Stimulated activated CD8-positive, alpha-beta memory T cell treated with anti-CD3 and anti-CD28 coated beads, Interleukin-7, amount 100 ng/mL, for 24 hours (primary cell): ENCODE measurements around the gene PLSCR2.
"Not testable (repeated sequence)": the region's sequence is repeated elsewhere in the genome, so short reads cannot be mapped to it uniquely, and the experiment has no call there.

ENCODE experiments used
- DNase-seq: peaks from one replicate; pipeline ENCODE4 v3.0.0-alpha.2; 2020; ENCODE audit warnings: low read depth

PLSCR2 gene

GRCh38 chr3:146416366-146416765 is 53.0 kb downstream of the PLSCR2 start:
- no peak for DNase-seq

DNA sequence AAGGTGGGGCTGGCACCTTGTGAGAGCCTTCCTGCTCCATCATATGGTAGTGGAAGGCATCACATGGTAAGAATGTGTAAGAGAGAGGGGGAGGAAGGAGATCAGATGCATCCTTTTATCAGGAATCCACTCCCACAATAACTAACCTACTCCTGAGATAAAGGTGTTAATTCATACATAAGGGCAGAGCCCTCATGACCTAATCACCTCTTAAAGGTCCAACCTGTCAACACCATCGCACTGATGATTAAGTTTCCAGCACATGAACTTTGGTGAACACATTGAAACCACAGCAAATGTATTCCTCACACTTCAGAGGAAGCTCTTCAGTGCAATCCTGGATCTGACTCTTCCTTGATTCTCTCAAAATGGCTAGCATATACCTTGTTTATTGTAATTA is 55.4 kb downstream of the PLSCR2 start:
- no peak for DNase-seq

- not testable (repeated sequence) for DNase-seq
Measured at GRCh38 chr3:146412711-146413110, 56.6 kb downstream of the PLSCR2 start.

DNA sequence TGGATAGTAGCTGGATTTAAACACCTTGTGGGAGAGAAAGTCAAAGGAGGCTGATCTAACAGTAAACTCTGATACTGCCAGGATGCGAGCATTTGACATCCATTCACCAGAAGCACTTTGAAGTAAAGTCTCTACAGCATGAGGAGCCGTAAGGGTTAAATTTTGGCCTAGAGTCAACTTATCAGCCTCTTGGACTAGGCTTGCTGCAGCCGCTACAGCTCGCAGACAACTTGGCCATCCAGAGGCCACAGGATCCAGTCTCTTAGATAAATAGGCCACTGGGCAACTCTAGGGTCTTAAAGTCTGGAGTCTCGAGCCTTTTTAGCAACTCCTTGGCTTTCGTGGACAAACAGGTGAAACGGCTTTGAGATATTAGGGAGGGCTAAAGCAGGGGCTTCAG is 61.4 kb downstream of the PLSCR2 start:
- DNase-seq, result no peak

- DNase-seq, result no peak
Measured at GRCh38 chr3:146404436-146404835, 64.9 kb downstream of the PLSCR2 start.

GRCh38 chr3:146403792-146404191 is 65.6 kb downstream of the PLSCR2 start:
- no peak for DNase-seq

GRCh38 chr3:146396792-146397191 is 72.6 kb downstream of the PLSCR2 start:
- DNase-seq, result no peak

- DNase-seq, result no peak
Measured at GRCh38 chr3:146395164-146395563, 74.2 kb downstream of the PLSCR2 start.

GRCh38 chr3:146390957-146391356 is 78.4 kb downstream of the PLSCR2 start:
- no peak for DNase-seq

DNA sequence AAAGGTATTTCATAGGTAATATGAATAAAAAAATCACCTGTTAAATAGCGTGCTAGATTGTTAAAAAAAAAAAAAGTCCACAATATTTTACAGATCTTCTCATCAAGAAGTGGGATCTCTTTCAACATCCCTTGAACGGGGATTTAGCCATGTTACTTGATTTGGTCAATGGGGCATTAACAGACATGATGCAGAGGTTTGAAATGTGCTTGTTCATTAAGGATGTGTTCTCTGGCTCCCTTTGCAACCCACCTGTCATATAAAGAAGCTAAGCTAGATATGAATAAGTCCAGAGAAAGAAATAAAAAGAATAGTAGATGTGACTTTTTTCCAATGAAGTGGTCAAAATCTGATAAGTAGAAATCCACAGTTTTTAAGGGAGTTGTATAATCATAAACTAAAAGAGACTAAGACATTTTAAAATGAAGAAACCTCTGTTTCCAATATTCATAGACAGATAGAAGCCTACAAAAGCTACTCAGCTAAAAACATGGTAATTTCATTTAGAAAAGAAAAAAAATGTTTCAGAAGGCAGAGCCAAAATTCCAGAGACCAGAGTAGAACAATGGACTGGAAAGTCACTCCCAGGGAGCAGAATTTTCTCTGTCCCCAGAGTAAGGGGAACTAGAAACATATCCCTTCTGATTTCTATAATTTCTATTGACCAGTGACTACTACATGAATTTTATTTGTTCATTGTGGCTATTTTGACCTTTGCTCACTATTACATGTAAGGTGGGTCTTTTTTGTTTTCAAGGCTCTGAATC is 79.2 kb downstream of the PLSCR2 start:
- DNase-seq, result no peak

DNA sequence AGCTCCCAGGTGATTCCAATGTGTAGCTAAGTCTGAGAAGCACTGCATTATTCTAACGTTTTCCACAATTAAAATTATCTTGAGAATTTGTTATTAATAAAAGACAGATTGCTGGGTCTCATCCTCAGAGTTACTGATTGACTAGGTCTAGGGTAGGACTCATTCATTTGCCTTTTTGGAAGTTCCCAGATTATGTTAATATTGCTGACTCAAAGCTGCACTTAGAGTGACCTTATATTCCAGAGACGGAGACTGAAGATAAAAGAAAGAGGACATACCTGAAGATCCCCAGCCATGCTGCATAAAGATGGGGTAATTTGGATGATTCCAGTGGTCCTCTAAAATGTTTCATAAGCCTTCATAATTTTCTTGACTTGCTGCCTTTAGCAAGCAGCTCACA is 81.8 kb downstream of the PLSCR2 start:
- DNase-seq, result no peak

DNA sequence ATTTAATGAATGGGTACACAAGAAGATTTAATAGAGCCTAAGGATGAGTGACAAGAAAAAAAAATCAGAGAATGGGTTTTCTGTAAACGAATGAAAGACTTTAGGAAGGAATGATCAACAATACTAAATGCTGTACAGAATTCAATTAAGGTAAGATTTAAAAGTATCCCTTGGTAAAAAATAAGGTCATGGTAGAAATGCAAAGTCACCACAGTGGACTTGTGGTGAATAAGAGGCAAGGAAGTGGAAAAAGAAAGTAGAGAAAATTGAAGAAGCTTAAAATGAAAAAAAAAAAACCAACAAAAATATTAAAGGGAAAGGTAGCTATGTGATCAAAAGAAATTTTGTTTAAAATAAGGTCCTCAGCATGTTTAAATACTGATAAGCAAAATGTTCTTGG is 82.4 kb downstream of the PLSCR2 start:
- DNase-seq, result no peak

DNA sequence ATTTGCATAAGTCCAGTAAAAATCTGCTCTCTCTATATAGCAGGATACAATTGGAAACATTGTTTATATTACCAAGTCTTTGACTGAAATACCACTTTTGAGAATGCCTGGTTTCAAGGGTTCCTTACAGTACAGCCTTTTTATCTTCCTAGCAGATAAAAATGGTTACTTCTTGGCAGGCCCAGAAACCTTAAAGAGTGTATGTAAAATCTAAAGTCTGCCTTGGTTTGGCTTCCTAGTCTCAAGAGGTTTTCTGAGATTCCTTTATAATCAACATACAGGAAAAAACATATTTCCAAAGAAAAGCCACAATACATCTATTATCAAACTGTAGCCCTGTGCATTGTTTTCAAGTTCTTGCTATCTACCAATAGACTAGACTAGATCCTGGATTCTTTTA is 84.6 kb downstream of the PLSCR2 start:
- DNase-seq, result no peak
